Measurements from ENCODE around the gene OR2AG1.

GRCh38 chr11:6737872-6738466 is 44.9 kb upstream of the OR2AG1 start:
- TF ChIP-seq EZH2 (IDR thresholded peaks at IDR 0.05; ENCODE audit: borderline replicate concordance) (no peak), CTCF (IDR thresholded peaks at IDR 0.05; ENCODE audit: poor library complexity) (peak; percentile 69)

All from hepatocyte (in vitro differentiated cells).